ENCODE measurements around the gene CXCL11. TPM values are rescaled to one million over a fixed set of nuclear protein-coding genes. Genes with fewer than 3 reads are reported as not detected.

Gene CXCL11
- total and polyA plus RNA-seq, 9 of the 15 experiments (the other 6 are each of a cell fraction or from before 2014, with no cell fraction given), result 2.1 to 9.1 (median 4.5) TPM

GRCh38 chr4:76036855-76037254, 985 bp upstream of the CXCL11 start (continued):
- peak; percentile 37; the same call in 1 of the 2 replicates for TF ChIP-seq SMAD4 (CRISPR knock-in tag; conservative IDR thresholded peaks at IDR 0.05)
- TF ChIP-seq CBFB (CRISPR knock-in tag; IDR thresholded peaks at IDR 0.05), result no peak
- TF ChIP-seq CHD2 (IDR thresholded peaks at IDR 0.05; ENCODE audit: low read depth, low read length), result no peak

DNA sequence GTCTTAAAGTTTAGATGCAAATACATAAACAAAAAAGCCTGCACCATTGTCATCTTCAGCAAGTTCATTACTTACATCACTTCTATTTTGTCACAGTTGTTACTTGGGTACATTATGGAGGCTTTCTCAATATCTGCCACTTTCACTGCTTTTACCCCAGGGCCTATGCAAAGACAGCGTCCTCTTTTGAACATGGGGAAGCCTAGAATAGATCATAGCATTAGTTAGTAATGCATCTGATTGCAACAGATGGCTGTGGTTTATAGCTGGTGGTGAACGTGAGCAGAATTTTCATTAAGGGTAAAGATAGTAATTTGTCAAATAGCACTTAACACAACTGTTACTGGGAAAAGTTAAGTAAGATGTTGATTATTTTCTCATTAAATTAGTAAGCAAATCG, 729 bp downstream of the CXCL11 start:
- Histone ChIP-seq H3K9ac (ENCODE audit: insufficient read depth in 1 of 2, low read depth in 2 of 2, low read length in 2 of 2) (no peak overlapping the region), H3K4me2 (ENCODE audit: insufficient read depth, low read length) (no peak overlapping the region), H3K27me3 (ENCODE audit: control insufficient read depth in 2 of 2, insufficient read depth in 2 of 2, low read length in 2 of 2) (no peaks in the 10 kb centered on the region; a peak in 2 of 5 replicates), H4K20me1 (replicated peaks; ENCODE audit: control insufficient read depth, insufficient read depth, low read length) (no peaks in the 10 kb centered on the region), H3K9me1 (ENCODE audit: control insufficient read depth, insufficient read depth, low read length) (no peaks in the 10 kb centered on the region), H3K4me1 (replicated peaks in 1 of 2; ENCODE audit: control insufficient read depth in 2 of 2, insufficient read depth in 2 of 2, low read length in 2 of 2) (peaks cover 0 to 6% of the 10 kb centered on the region in 2 experiments; a peak in 2 of 5 replicates), H3K27ac (ENCODE audit: extremely low read depth, low read depth, low read length) (no peak overlapping the region), H3K36me3 (ENCODE audit: control insufficient read depth, insufficient read depth, low read length) (no peaks in the 10 kb centered on the region), H3K4me3 (no peak overlapping the region), H2AFZ (ENCODE audit: low read depth, low read length) (no peak overlapping the region), H3K9me3 (replicated peaks; ENCODE audit: control insufficient read depth, insufficient read depth, low read depth, low read length) (no peaks in the 10 kb centered on the region), H3K79me2 (ENCODE audit: control insufficient read depth, insufficient read depth, low read length) (no peaks in the 10 kb centered on the region)
- no peak for FAIRE-seq
- TF ChIP-seq MYNN (IDR thresholded peaks at IDR 0.05) (no peak), MYNN (CRISPR knock-in tag; IDR thresholded peaks at IDR 0.05) (no peak), L3MBTL2 (IDR thresholded peaks at IDR 0.05) (no peak), PCBP2 (IDR thresholded peaks at IDR 0.05; ENCODE audit: low read depth, low read length, poor library complexity, severe bottlenecking) (no peak), POLR2AphosphoS2 (IDR thresholded peaks at IDR 0.05; ENCODE audit: low read length) (no peak), NR2C2 (CRISPR knock-in tag; IDR thresholded peaks at IDR 0.05) (no peak), NR2C2 (tag; IDR thresholded peaks at IDR 0.05) (no peak), IRF2 (CRISPR knock-in tag; IDR thresholded peaks at IDR 0.05) (no peak), ZNF785 (CRISPR knock-in tag; IDR thresholded peaks at IDR 0.05) (no peak), CXXC5 (CRISPR knock-in tag; IDR thresholded peaks at IDR 0.05) (no peak), CHD2 (IDR thresholded peaks at IDR 0.05; ENCODE audit: low read depth, low read length) (no peak), MIER1 (IDR thresholded peaks at IDR 0.05; ENCODE audit: low read depth) (no peak), CEBPB (tag; IDR thresholded peaks at IDR 0.05) (peak; percentile 22; the same call in 1 of the 2 replicates), ZKSCAN3 (CRISPR knock-in tag; IDR thresholded peaks at IDR 0.05) (no peak), HMG20B (CRISPR knock-in tag; IDR thresholded peaks at IDR 0.05) (no peak), CEBPG (CRISPR knock-in tag; IDR thresholded peaks at IDR 0.05) (no peak), CEBPG (tag; conservative IDR thresholded peaks at IDR 0.05 in 1 of 2, IDR thresholded peaks at IDR 0.05 in 1 of 2) (0 out of 4 replicates have a peak, but pooled peaks of 1 of the 2 experiments have one; percentile 16)
- ChIA-PET POLR2A (no interaction called here), CTCF (ENCODE audit: low intra/inter-chr PET ratio) (no interaction called here)
- no TSS peak for BruUV-seq (replicated peaks)
- intact Hi-C loops (cut with micrococcal nuclease), result no loop called here
- WGBS (ENCODE audit: insufficient coverage, low coverage, missing lambda C conversion rate), result 4% methylated on average over 3 of the region's 3 CpGs
- peak; percentile 44; the same call in 2 of the 3 replicates for ATAC-seq
- in situ Hi-C loops (cut with MboI), result no loop called here
- no peak for DNase-seq (ENCODE audit: extremely low read depth in 1 of 4, low spot score in 3 of 4)
